GM12878 (cell line): Measurements from ENCODE around the gene SPDYC. TPM values are rescaled to one million over a fixed set of nuclear protein-coding genes. Genes with fewer than 3 reads are reported as not detected.

Source experiments
- ATAC-seq: fragments of 200-7000 bp; cut with Tn5 transposase; 3 replicates; pipeline ENCODE4 v1.9.1; 2020; ENCODE audit warnings: mild to moderate bottlenecking, moderate library complexity
- BruUV-seq: library from RNA; stranded (reverse); fragments of 400-500 nt; replicated peaks from 2 replicates; lab custom pipeline; 2021; lab: Mats Ljungman, UMichigan
- CTCF ChIA-PET: fragments of 300-600 bp; sonication (Branson Sonifier 250); formaldehyde crosslinking; extraction: SDS; loops from one replicate; lab custom pipeline; 2021; ENCODE audit warnings: inconsistent platforms; lab: Yijun Ruan, JAX
- POLR2A ChIA-PET: fragments of 350-600 bp; formaldehyde crosslinking; extraction: SDS; loops from one replicate; lab custom pipeline; 2021; ENCODE audit warnings: inconsistent platforms; lab: Charles Lee
- RAD21 ChIA-PET: fragments of 300-600 bp; sonication (Branson Sonifier 250); formaldehyde crosslinking; loops from one replicate; lab custom pipeline; 2023; ENCODE audit warnings: antibody characterized with exemption; ENCODE audit not compliant: unreplicated experiment; lab: Charles Lee
- SMC1A ChIA-PET: fragments of 300-600 bp; sonication (Branson Sonifier 250); formaldehyde crosslinking; loops from one replicate; lab custom pipeline; 2023; ENCODE audit not compliant: unreplicated experiment, uncharacterized antibody; lab: Charles Lee
- DNase-seq: peaks from one replicate; pipeline ENCODE4 v3.0.0-alpha.2; 2011; ENCODE audit warnings: low read depth, low spot score
- FAIRE-seq: peaks from 3 replicates; lab custom pipeline; 2011; peaks lifted over from hg19 to GRCh38; lab: Jason Lieb, UNC
- H2AFZ ChIP-seq: 2 replicates; pipeline ENCODE4 v1.6.0; 2011; ENCODE audit warnings: low read depth, low read length, control low read depth; ENCODE audit not compliant: control insufficient read depth
- H3K27ac ChIP-seq: 2 replicates; pipeline ENCODE4 v1.5.1; 2011; ENCODE audit warnings: control low read depth; ENCODE audit not compliant: control insufficient read depth, insufficient read depth
- H3K27me3 ChIP-seq, 2 experiments: replicated peaks in 1 of 2; 2 replicates each; pipeline versions ENCODE4 v1.6.0 to v1.6.1; 2011; ENCODE audit warnings: low read length in 1 of 2; ENCODE audit not compliant: control insufficient read depth in 2 of 2, insufficient read depth in 2 of 2
- H3K36me3 ChIP-seq, 2 experiments: 2 replicates each; pipeline ENCODE4 v1.5.1; 2011; ENCODE audit warnings: low read length in 1 of 2; ENCODE audit not compliant: control insufficient read depth in 2 of 2, insufficient read depth in 2 of 2
- H3K4me1 ChIP-seq: 2 replicates; pipeline ENCODE4 v1.6.1; 2011; ENCODE audit warnings: mild to moderate bottlenecking, low read length, moderate library complexity, mixed read lengths; ENCODE audit not compliant: control insufficient read depth, insufficient read depth
- H3K4me2 ChIP-seq: 2 replicates; pipeline ENCODE4 v1.6.0; 2011; ENCODE audit warnings: control low read depth; ENCODE audit not compliant: control insufficient read depth, insufficient read depth
- H3K4me3 ChIP-seq: fragments of 200-600 bp; sonication (generic); 2 replicates; pipeline ENCODE4 v1.5.1; 2016
- H3K79me2 ChIP-seq: 2 replicates; pipeline ENCODE4 v1.6.0; 2011; ENCODE audit warnings: low read length; ENCODE audit not compliant: control insufficient read depth, insufficient read depth
- H3K9ac ChIP-seq: 2 replicates; pipeline ENCODE4 v1.8.0; 2011; ENCODE audit warnings: low read length, control low read depth, mixed read lengths; ENCODE audit not compliant: control insufficient read depth, insufficient read depth
- H3K9me3 ChIP-seq: replicated peaks from 3 replicates; pipeline ENCODE4 v1.5.1; 2011; ENCODE audit warnings: mild to moderate bottlenecking, low read length; ENCODE audit not compliant: control insufficient read depth, insufficient read depth
- H4K20me1 ChIP-seq: 2 replicates; pipeline ENCODE4 v1.6.0; 2011; ENCODE audit not compliant: control insufficient read depth, insufficient read depth
- BHLHE40 ChIP-seq, 2 experiments: fragments of 450-650 bp in 1 of 2; IDR thresholded peaks; 2 replicates each; pipeline ENCODE4 v1.6.1; 2011 to 2017; ENCODE audit warnings: low read depth in 2 of 2, borderline replicate concordance in 1 of 2, improper control_type of control experiment in 1 of 2, low read length in 1 of 2, mild to moderate bottlenecking in 1 of 2
- CBFB ChIP-seq: IDR thresholded peaks from 2 replicates; pipeline ENCODE4 v1.6.1; 2016; ENCODE audit warnings: antibody characterized with exemption, low read depth
- CHD4 ChIP-seq: fragments of 200-600 bp; sonication (generic); IDR thresholded peaks from 2 replicates; pipeline ENCODE4 v1.6.1; 2016; ENCODE audit warnings: mild to moderate bottlenecking
- EGR1 ChIP-seq, 2 experiments: IDR thresholded peaks; 1 replicate in 1 of 2; 2 replicates in 1 of 2; pipeline ENCODE4 v1.6.1; 2011 to 2012; ENCODE audit warnings: low read depth in 2 of 2, low read length in 2 of 2, borderline replicate concordance in 1 of 2, mild to moderate bottlenecking in 1 of 2, moderate library complexity in 1 of 2
- EP300 ChIP-seq, 2 experiments: fragments of 150-350 bp in 1 of 2; IDR thresholded peaks; 2 replicates each; pipeline ENCODE4 v1.6.1; 2011 to 2012; ENCODE audit warnings: low read depth in 2 of 2, low read length in 2 of 2, borderline replicate concordance in 1 of 2, improper control_type of control experiment in 1 of 2, inconsistent platforms in 1 of 2; ENCODE audit not compliant: control insufficient read depth in 1 of 2
- KLF5 ChIP-seq: fragments of 450-650 bp; IDR thresholded peaks from 2 replicates; pipeline ENCODE4 v1.6.1; 2014; ENCODE audit warnings: mild to moderate bottlenecking; ENCODE audit not compliant: partially characterized antibody
- MTA2 ChIP-seq: fragments of 450-650 bp; IDR thresholded peaks from 2 replicates; pipeline ENCODE4 v1.6.1; 2016; ENCODE audit warnings: low read depth, mild to moderate bottlenecking, moderate library complexity
- MXI1 ChIP-seq: fragments of 150-350 bp; IDR thresholded peaks from 2 replicates; pipeline ENCODE4 v1.6.1; 2011; ENCODE audit warnings: low read depth, mild to moderate bottlenecking, inconsistent platforms, low read length, improper control_type of control experiment
- MYC ChIP-seq: IDR thresholded peaks from 2 replicates; pipeline ENCODE4 v1.6.1; 2011; ENCODE audit warnings: mild to moderate bottlenecking, low read length, moderate library complexity, inconsistent platforms; ENCODE audit not compliant: insufficient read depth, insufficient replicate concordance, insufficient read length, severe bottlenecking
- RAD21 ChIP-seq: IDR thresholded peaks from 2 replicates; pipeline ENCODE4 v1.6.1; 2011; ENCODE audit warnings: mild to moderate bottlenecking, low read depth, low read length, moderate library complexity; ENCODE audit not compliant: insufficient read depth
- SREBF1 ChIP-seq: IDR thresholded peaks from 2 replicates; pipeline ENCODE4 v1.6.1; 2012; ENCODE audit warnings: mild to moderate bottlenecking, low read length
- TCF7 ChIP-seq: IDR thresholded peaks from 2 replicates; pipeline ENCODE4 v1.6.1; 2014; ENCODE audit warnings: antibody characterized with exemption, borderline replicate concordance
- WGBS: methylation state at CpG from one replicate; pipeline ENCODE4 v1.1.6; 2016; ENCODE audit warnings: low lambda C conversion rate; ENCODE audit not compliant: insufficient replicate concordance, insufficient coverage; ENCODE audit errors: missing lambda C conversion rate; 5-methylcytosine and 5-hydroxymethylcytosine counted together
- in situ Hi-C: fragments of 300-500 bp; cut with MboI; formaldehyde crosslinking; loops from 9 replicates; pipeline ENCODE4 v1.14.3; 2018; ENCODE audit warnings: mixed read lengths
- intact Hi-C: fragments of 100-400 bp; cut with micrococcal nuclease; formaldehyde crosslinking; loops from one replicate; pipeline ENCODE4 v1.14.2; 2022; ENCODE audit not compliant: unreplicated experiment
- polyA plus RNA-seq, 11 experiments: library from polyadenylated mRNA; depleted of rRNA in 4 of 11; unstranded in 6 of 11; stranded (reverse) in 5 of 11; fragments of >200 nt; fragmentation: Nextera tagmentation in 4 of 11; fragmentation: Illumina TruSeq in 1 of 11; extraction: Ambion mirVana in 4 of 11; extraction: Trizol in 1 of 11; gene quantifications; 1 replicate in 1 of 11; 2 replicates in 10 of 11; pipeline versions ENCODE4 v1.2.1 to v1.2.3, GENCODE V29; 2011 to 2016; ENCODE audit warnings: inconsistent platforms in 2 of 11, missing spikeins in 2 of 11, low read depth in 1 of 11
- total RNA-seq, 4 experiments: library from RNA; depleted of rRNA in 3 of 4; stranded (reverse); fragments of >200 nt in 3 of 4; fragmentation: Illumina TruSeq in 1 of 4; extraction: Trizol in 1 of 4; gene quantifications; 2 replicates each; pipeline versions ENCODE4 v1.2.1 to v1.2.3, GENCODE V29; 2013 to 2021
- TF ChIP-seq, protein P1 (sequence below): IDR thresholded peaks from 2 replicates; pipeline ENCODE4 v1.6.1; 2012; ENCODE audit warnings: low read length, inconsistent platforms
- TF ChIP-seq, protein P2 (sequence below): IDR thresholded peaks from 2 replicates; pipeline ENCODE4 v1.6.1; 2011; ENCODE audit warnings: mild to moderate bottlenecking, low read depth, low read length, moderate library complexity; ENCODE audit not compliant: insufficient replicate concordance
- TF ChIP-seq, protein P3 (sequence below): fragments of 450-650 bp; IDR thresholded peaks from 2 replicates; pipeline ENCODE4 v1.6.1; 2016; ENCODE audit warnings: mild to moderate bottlenecking
- TF ChIP-seq, protein P4 (sequence below): fragments of 450-650 bp; IDR thresholded peaks from 2 replicates; pipeline ENCODE4 v1.6.1; 2016; ENCODE audit warnings: mild to moderate bottlenecking

SPDYC gene
- total and polyA plus RNA-seq, 10 of the 15 experiments (the other 5 are each of a cell fraction or from before 2014, with no cell fraction given), result not detected

DNA sequence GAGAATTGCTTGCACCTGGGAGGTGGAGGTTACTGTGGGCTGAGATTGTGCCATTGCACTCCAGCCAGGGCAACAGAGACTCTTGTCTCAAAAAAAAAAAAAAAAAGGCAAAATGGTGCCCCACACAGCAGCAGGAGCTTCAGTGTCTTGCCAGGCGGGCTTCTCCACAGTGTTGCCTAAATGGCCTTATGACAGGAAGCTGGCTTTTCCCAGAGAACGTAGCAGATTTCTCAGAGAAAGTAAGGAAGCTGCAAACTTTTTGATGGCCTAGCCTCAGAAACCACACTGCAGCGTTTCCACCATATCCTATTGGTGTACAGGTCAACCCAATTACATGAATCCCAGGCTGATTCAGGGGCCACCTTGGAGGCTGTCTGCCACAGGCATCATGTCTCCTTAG lies 12.7 kb upstream of the SPDYC start (continued):
- no peak for TF ChIP-seq MYC
- no peak for TF ChIP-seq SREBF1
- TF ChIP-seq BHLHE40 (IDR thresholded peaks at IDR 0.05; ENCODE audit: borderline replicate concordance in 1 of 2, low read depth in 2 of 2, low read length in 1 of 2), result no peak

DNA sequence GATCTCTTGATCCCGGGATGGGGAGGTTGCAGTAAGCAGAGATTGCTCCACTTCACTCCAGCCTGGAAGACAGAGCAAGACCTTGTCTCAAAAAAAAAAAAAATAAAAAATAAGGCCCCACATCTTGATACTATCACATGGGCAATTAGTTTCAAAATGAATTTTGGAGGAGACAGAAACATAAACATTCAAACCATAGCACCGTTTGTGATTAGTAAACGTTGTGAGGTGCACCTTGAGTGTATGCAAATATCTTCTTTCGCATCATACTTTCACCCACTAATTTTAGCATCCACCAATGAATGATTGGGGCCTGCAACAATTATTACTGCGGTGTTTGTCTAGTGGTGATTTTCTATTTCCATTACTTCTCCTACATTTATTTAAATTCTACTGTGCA lies 11.0 kb upstream of the SPDYC start:
- ATAC-seq (peak; percentile 99), FAIRE-seq (peak; percentile 89), DNase-seq (peak; percentile 61)
- no peaks in the 10 kb centered on the region for H4K20me1 ChIP-seq
- no peak overlapping the region for H3K4me3 ChIP-seq
- no peaks in the 10 kb centered on the region for H3K9me3 ChIP-seq
- no TSS peak for BruUV-seq
- peaks cover 13% of the 10 kb centered on the region for H3K4me1 ChIP-seq
- in situ Hi-C loops (no loop called here), intact Hi-C loops (no loop called here)
- H2AFZ ChIP-seq, result peak overlapping the region; percentile 67
- no peaks in the 10 kb centered on the region for H3K79me2 ChIP-seq
- RAD21 ChIA-PET, result no interaction called here
- H3K9ac ChIP-seq, result no peak overlapping the region
- peak overlapping the region; percentile 91 for H3K4me2 ChIP-seq
- 2% methylated on average over 5 of the region's 5 CpGs for WGBS
- CTCF ChIA-PET, result no interaction called here
- no peaks in the 10 kb centered on the region for H3K36me3 ChIP-seq
- SMC1A ChIA-PET, result no interaction called here
- POLR2A ChIA-PET, result no interaction called here
- H3K27ac ChIP-seq, result peak overlapping the region; percentile 17; the same call in 1 of the 2 replicates
- H3K27me3 ChIP-seq, result no peaks in the 10 kb centered on the region
- TF ChIP-seq MXI1 (peak; percentile 43; the same call in 1 of the 2 replicates), EGR1 (IDR thresholded peaks at IDR 0.05; ENCODE audit: borderline replicate concordance in 1 of 2, low read depth in 2 of 2, low read length in 2 of 2) (no peak), CBFB (no peak), TCF7 (no peak), EP300 (IDR thresholded peaks at IDR 0.05; ENCODE audit: borderline replicate concordance in 1 of 2, control insufficient read depth in 1 of 2, low read depth in 2 of 2, low read length in 2 of 2) (peak; percentile 38 to 71; a peak in 2 of 4 replicates), MTA2 (peak; percentile 49; the same call in 1 of the 2 replicates), KLF5 (no peak), RAD21 (no peak), CHD4 (no peak)
- TF ChIP-seq, protein P1, sequence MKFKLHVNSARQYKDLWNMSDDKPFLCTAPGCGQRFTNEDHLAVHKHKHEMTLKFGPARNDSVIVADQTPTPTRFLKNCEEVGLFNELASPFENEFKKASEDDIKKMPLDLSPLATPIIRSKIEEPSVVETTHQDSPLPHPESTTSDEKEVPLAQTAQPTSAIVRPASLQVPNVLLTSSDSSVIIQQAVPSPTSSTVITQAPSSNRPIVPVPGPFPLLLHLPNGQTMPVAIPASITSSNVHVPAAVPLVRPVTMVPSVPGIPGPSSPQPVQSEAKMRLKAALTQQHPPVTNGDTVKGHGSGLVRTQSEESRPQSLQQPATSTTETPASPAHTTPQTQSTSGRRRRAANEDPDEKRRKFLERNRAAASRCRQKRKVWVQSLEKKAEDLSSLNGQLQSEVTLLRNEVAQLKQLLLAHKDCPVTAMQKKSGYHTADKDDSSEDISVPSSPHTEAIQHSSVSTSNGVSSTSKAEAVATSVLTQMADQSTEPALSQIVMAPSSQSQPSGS, result 0 out of 2 replicates have a peak, but pooled peaks have one; percentile 26
- TF ChIP-seq, protein P2, sequence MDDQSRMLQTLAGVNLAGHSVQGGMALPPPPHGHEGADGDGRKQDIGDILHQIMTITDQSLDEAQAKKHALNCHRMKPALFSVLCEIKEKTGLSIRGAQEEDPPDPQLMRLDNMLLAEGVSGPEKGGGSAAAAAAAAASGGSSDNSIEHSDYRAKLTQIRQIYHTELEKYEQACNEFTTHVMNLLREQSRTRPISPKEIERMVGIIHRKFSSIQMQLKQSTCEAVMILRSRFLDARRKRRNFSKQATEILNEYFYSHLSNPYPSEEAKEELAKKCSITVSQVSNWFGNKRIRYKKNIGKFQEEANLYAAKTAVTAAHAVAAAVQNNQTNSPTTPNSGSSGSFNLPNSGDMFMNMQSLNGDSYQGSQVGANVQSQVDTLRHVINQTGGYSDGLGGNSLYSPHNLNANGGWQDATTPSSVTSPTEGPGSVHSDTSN, result no peak
- TF ChIP-seq, protein P3, sequence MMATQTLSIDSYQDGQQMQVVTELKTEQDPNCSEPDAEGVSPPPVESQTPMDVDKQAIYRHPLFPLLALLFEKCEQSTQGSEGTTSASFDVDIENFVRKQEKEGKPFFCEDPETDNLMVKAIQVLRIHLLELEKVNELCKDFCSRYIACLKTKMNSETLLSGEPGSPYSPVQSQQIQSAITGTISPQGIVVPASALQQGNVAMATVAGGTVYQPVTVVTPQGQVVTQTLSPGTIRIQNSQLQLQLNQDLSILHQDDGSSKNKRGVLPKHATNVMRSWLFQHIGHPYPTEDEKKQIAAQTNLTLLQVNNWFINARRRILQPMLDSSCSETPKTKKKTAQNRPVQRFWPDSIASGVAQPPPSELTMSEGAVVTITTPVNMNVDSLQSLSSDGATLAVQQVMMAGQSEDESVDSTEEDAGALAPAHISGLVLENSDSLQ, result peak; percentile 32; the same call in 1 of the 2 replicates
- TF ChIP-seq, protein P4, sequence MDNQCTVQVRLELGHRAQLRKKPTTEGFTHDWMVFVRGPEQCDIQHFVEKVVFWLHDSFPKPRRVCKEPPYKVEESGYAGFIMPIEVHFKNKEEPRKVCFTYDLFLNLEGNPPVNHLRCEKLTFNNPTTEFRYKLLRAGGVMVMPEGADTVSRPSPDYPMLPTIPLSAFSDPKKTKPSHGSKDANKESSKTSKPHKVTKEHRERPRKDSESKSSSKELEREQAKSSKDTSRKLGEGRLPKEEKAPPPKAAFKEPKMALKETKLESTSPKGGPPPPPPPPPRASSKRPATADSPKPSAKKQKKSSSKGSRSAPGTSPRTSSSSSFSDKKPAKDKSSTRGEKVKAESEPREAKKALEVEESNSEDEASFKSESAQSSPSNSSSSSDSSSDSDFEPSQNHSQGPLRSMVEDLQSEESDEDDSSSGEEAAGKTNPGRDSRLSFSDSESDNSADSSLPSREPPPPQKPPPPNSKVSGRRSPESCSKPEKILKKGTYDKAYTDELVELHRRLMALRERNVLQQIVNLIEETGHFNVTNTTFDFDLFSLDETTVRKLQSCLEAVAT, result no peak
